HG03045 (cell line): ENCODE data around the gene GRP.
"Not testable (repeated sequence)": the region's sequence is repeated elsewhere in the genome, so short reads cannot be mapped to it uniquely, and the experiment has no call there.

Source experiments
- ATAC-seq: cut with Tn5 transposase; IDR thresholded peaks from one replicate; pipeline ENCODE4 v1.9.1; 2021; ENCODE audit warnings: mild to moderate bottlenecking, moderate library complexity; ENCODE audit not compliant: unreplicated experiment

GRP gene

GRCh38 chr18:59228351-59228750 is 8.4 kb downstream of the GRP start:
- ATAC-seq: no peak

GRCh38 chr18:59229191-59229590 is 9.2 kb downstream of the GRP start:
- no peak for ATAC-seq

GRCh38 chr18:59229701-59230443 is 9.9 kb downstream of the GRP start:
- peak; percentile 55 for ATAC-seq

- ATAC-seq: no peak
Observed at GRCh38 chr18:59231114-59231513, 11.2 kb downstream of the GRP start.

GRCh38 chr18:59231877-59232276 is 11.9 kb downstream of the GRP start:
- no peak for ATAC-seq

GRCh38 chr18:59232309-59233016 is 12.5 kb downstream of the GRP start:
- ATAC-seq: no peak

- no peak for ATAC-seq
Observed at GRCh38 chr18:59233017-59233410, 13.1 kb downstream of the GRP start.

- no peak for ATAC-seq
Observed at GRCh38 chr18:59238385-59238784, 18.4 kb downstream of the GRP start.

- no peak for ATAC-seq
Observed at GRCh38 chr18:59239642-59240041, 19.7 kb downstream of the GRP start.

- ATAC-seq: no peak
Observed at GRCh38 chr18:59242906-59243305, 22.9 kb downstream of the GRP start.

GRCh38 chr18:59246796-59247195 is 26.8 kb downstream of the GRP start:
- no peak for ATAC-seq

- ATAC-seq: no peak
Observed at GRCh38 chr18:59249199-59249774, 29.3 kb downstream of the GRP start.

- ATAC-seq: not testable (repeated sequence)
Observed at GRCh38 chr18:59255491-59255890, 35.5 kb downstream of the GRP start.

GRCh38 chr18:59261842-59262241 is 41.9 kb downstream of the GRP start:
- ATAC-seq: not testable (repeated sequence)

- not testable (repeated sequence) for ATAC-seq
Observed at GRCh38 chr18:59262243-59262642, 42.3 kb downstream of the GRP start.

- no peak for ATAC-seq
Observed at GRCh38 chr18:59263661-59264060, 43.7 kb downstream of the GRP start.

GRCh38 chr18:59264121-59264571 is 44.2 kb downstream of the GRP start:
- no peak for ATAC-seq

GRCh38 chr18:59264651-59265245 is 44.8 kb downstream of the GRP start:
- ATAC-seq: no peak

- no peak for ATAC-seq
Observed at GRCh38 chr18:59265246-59265973, 45.5 kb downstream of the GRP start.

GRCh38 chr18:59265974-59266369 is 46.0 kb downstream of the GRP start:
- ATAC-seq: no peak

GRCh38 chr18:59266459-59266858 is 46.5 kb downstream of the GRP start:
- ATAC-seq: no peak
